Fibroblast of lung (primary cell): ENCODE results near the gene PDE4D. TPM values are rescaled to one million over a fixed set of nuclear protein-coding genes. Genes with fewer than 3 reads are reported as not detected.

ENCODE experiments used
- DNase-seq, 2 donors: peaks; one replicate each; pipeline versions ENCODE4 v3.0.0 to v3.0.0-alpha.2; 2010; ENCODE audit warnings: low read depth in 2 of 2
- H2AFZ ChIP-seq: 2 replicates; pipeline ENCODE4 v1.5.1; 2012; ENCODE audit warnings: low read length, control low read depth, inconsistent platforms
- H3K27ac ChIP-seq: 2 replicates; pipeline ENCODE4 v1.5.1; 2011; ENCODE audit warnings: low read length, control low read depth; ENCODE audit not compliant: insufficient read depth
- H3K27me3 ChIP-seq: 2 replicates; pipeline ENCODE4 v1.5.1; 2011; ENCODE audit warnings: mild to moderate bottlenecking, low read length; ENCODE audit not compliant: control insufficient read depth, insufficient read depth
- H3K36me3 ChIP-seq: 2 replicates; pipeline ENCODE4 v1.5.1; 2011; ENCODE audit warnings: low read length; ENCODE audit not compliant: control insufficient read depth, insufficient read depth
- H3K4me1 ChIP-seq: 2 replicates; pipeline ENCODE4 v1.5.1; 2011; ENCODE audit warnings: low read length; ENCODE audit not compliant: control insufficient read depth, insufficient read depth; ENCODE audit errors: extremely low read depth
- H3K4me2 ChIP-seq: 2 replicates; pipeline ENCODE4 v1.5.1; 2011; ENCODE audit warnings: low read length, control low read depth; ENCODE audit not compliant: insufficient read depth; ENCODE audit errors: extremely low read depth
- H3K4me3 ChIP-seq, 4 experiments: fragments of 200-600 bp in 1 of 4; sonication (generic) in 1 of 4; replicated peaks in 1 of 4; 2 replicates each; pipeline ENCODE4 v1.5.1; 2011 to 2016; ENCODE audit warnings: low read length in 4 of 4, low read depth in 3 of 4, mild to moderate bottlenecking in 3 of 4, control low read depth in 2 of 4, inconsistent platforms in 1 of 4, mixed read lengths in 1 of 4; ENCODE audit not compliant: insufficient read depth in 1 of 4; ENCODE audit errors: control extremely low read depth in 1 of 4
- H3K79me2 ChIP-seq: 2 replicates; pipeline ENCODE4 v1.5.1; 2012; ENCODE audit warnings: mild to moderate bottlenecking, low read length, inconsistent platforms; ENCODE audit not compliant: control insufficient read depth, insufficient read depth
- H3K9ac ChIP-seq: 2 replicates; pipeline ENCODE4 v1.5.1; 2011; ENCODE audit warnings: mild to moderate bottlenecking, low read length, control low read depth; ENCODE audit not compliant: insufficient read depth
- H3K9me3 ChIP-seq: 2 replicates; pipeline ENCODE4 v1.5.1; 2012; ENCODE audit warnings: low read depth, low read length; ENCODE audit not compliant: control insufficient read depth, insufficient read depth
- H4K20me1 ChIP-seq: 2 replicates; pipeline ENCODE4 v1.5.1; 2011; ENCODE audit warnings: low read length; ENCODE audit not compliant: control insufficient read depth, insufficient read depth; ENCODE audit errors: extremely low read depth
- EZH2 ChIP-seq: IDR thresholded peaks from 2 replicates; pipeline ENCODE4 v1.5.1; 2012; ENCODE audit warnings: low read length, control low read depth, mild to moderate bottlenecking; ENCODE audit errors: missing control alignments
- polyA plus RNA-seq, 2 donors: library from polyadenylated mRNA; depleted of rRNA in 1 of 2; stranded (reverse) in 1 of 2; unstranded in 1 of 2; fragments of >200 nt; gene quantifications; 2 replicates each; pipeline ENCODE4 v1.2.1, GENCODE V29; 2011 to 2012; ENCODE audit warnings: missing spikeins in 1 of 2
- total RNA-seq: library from RNA; depleted of rRNA; stranded (reverse); fragments of >200 nt; gene quantifications from 2 replicates; pipeline ENCODE4 v1.2.1, GENCODE V29; 2014
- TF ChIP-seq, protein P1 (sequence below), 2 donors: IDR thresholded peaks in 1 of 2; conservative IDR thresholded peaks in 1 of 2; 1 replicate in 1 of 2; 2 replicates in 1 of 2; pipeline ENCODE4 v1.5.1; 2011 to 2012; ENCODE audit warnings: low read length in 2 of 2, control low read depth in 1 of 2, inconsistent platforms in 1 of 2, low read depth in 1 of 2, mild to moderate bottlenecking in 1 of 2

PDE4D gene
- total and polyA plus RNA-seq, 2 donors (not counting 1 experiment from before 2014, with no cell fraction given) = 2.1 to 8.3 TPM

DNA sequence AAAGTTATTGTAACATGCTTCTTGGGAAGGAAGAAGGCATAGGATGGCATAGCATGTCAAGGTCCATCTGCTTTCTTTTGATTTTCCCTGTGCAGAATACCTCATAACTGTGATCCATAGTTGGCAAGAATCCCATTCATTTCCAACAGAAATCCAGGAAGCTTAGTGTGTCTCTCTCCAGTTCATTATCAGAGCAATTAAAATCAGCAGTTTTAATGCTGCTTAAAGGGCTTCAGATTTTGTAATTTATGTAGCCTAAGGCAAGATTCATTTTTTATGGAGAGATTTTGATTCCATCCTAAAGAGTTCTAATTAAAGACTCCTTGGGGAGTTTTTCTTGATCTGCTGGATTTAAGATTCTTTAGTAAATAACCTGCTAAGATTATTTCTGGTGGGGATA lies 560.1 kb downstream of the PDE4D start:
- H3K27ac ChIP-seq = no peak overlapping the region
- H3K27me3 ChIP-seq = no peaks in the 10 kb centered on the region
- no peak overlapping the region for H3K4me3 ChIP-seq
- no peak for DNase-seq
- H3K79me2 ChIP-seq = no peaks in the 10 kb centered on the region
- TF ChIP-seq EZH2 = no peak
- TF ChIP-seq, protein P1, sequence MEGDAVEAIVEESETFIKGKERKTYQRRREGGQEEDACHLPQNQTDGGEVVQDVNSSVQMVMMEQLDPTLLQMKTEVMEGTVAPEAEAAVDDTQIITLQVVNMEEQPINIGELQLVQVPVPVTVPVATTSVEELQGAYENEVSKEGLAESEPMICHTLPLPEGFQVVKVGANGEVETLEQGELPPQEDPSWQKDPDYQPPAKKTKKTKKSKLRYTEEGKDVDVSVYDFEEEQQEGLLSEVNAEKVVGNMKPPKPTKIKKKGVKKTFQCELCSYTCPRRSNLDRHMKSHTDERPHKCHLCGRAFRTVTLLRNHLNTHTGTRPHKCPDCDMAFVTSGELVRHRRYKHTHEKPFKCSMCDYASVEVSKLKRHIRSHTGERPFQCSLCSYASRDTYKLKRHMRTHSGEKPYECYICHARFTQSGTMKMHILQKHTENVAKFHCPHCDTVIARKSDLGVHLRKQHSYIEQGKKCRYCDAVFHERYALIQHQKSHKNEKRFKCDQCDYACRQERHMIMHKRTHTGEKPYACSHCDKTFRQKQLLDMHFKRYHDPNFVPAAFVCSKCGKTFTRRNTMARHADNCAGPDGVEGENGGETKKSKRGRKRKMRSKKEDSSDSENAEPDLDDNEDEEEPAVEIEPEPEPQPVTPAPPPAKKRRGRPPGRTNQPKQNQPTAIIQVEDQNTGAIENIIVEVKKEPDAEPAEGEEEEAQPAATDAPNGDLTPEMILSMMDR (conservative IDR thresholded peaks at IDR 0.05 in 1 of 2, IDR thresholded peaks at IDR 0.05 in 1 of 2; ENCODE audit: low read depth in 1 of 2, low read length in 2 of 2) = no peak
- no peaks in the 10 kb centered on the region for H3K9me3 ChIP-seq
- no peaks in the 10 kb centered on the region for H4K20me1 ChIP-seq
- H2AFZ ChIP-seq = no peak overlapping the region
- H3K4me2 ChIP-seq = no peak overlapping the region
- H3K36me3 ChIP-seq = no peaks in the 10 kb centered on the region
- H3K9ac ChIP-seq = no peak overlapping the region
- no peaks in the 10 kb centered on the region for H3K4me1 ChIP-seq

DNA sequence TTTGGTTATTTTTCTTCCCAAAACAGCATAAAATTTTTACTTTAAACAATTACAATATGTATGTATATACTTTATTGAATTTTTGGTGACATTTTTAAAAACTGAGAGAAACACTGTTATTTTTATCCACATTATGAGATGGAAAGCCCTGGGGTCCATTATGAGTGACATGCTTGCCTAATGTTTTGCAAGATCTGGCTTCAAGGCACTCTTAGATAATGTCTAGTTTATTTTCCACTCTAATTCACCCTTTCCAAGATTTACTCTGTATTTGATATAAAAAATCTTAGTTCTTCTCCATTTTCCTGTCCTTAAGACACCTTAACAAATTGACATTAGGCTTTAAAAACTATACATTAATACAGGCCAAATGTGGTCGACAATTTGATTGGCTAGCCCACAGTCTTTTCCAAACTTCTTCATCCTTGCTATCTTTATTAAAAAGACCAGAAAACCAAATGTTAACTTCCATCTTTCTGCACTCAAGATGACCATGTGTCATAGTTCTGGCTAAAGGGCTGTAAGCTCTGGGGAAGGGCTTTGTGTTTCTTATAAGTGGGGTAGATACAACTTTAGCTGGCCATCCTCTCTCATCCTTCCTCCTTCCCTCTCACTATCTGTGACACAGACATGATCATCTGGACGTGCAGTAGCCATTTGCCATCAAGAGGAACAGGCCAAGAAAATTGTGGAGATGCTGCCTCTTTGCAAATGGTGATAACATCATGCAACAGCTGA lies 561.1 kb downstream of the PDE4D start:
- Histone ChIP-seq H4K20me1 (no peaks in the 10 kb centered on the region), H3K27me3 (no peaks in the 10 kb centered on the region), H3K9ac (no peak overlapping the region), H2AFZ (no peak overlapping the region), H3K9me3 (no peaks in the 10 kb centered on the region), H3K4me2 (no peak overlapping the region), H3K27ac (no peak overlapping the region), H3K4me1 (no peaks in the 10 kb centered on the region), H3K79me2 (no peaks in the 10 kb centered on the region), H3K4me3 (no peak overlapping the region), H3K36me3 (no peaks in the 10 kb centered on the region)
- no peak for DNase-seq
- no peak for TF ChIP-seq EZH2
- TF ChIP-seq, protein P1 (conservative IDR thresholded peaks at IDR 0.05 in 1 of 2, IDR thresholded peaks at IDR 0.05 in 1 of 2; ENCODE audit: low read depth in 1 of 2, low read length in 2 of 2) = no peak

DNA sequence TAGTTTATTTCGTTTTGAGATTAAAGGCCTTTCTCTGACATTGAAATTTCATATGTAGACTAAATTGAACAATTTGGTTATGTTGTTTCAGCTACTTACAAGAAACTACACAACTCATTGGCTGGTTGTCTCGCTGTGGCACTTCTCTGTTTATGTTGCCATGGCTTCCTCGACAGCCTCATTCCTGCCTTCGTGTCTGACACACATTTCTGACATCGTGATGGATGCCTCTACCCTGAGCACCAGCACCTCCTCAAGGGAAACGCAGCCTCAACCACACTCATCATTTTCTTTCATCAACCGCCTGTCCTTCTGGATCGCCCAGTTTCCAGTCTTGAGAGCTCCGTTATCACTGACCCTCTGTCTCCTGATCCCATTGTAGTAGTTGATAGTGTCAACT lies 562.8 kb downstream of the PDE4D start:
- H3K4me2 ChIP-seq = no peak overlapping the region
- H3K9ac ChIP-seq = no peak overlapping the region
- no peaks in the 10 kb centered on the region for H4K20me1 ChIP-seq
- H3K27ac ChIP-seq = no peak overlapping the region
- TF ChIP-seq EZH2 = no peak
- TF ChIP-seq, protein P1 (conservative IDR thresholded peaks at IDR 0.05 in 1 of 2, IDR thresholded peaks at IDR 0.05 in 1 of 2; ENCODE audit: low read depth in 1 of 2, low read length in 2 of 2) = no peak
- H3K4me1 ChIP-seq = no peaks in the 10 kb centered on the region
- H3K9me3 ChIP-seq = no peaks in the 10 kb centered on the region
- H3K4me3 ChIP-seq = no peak overlapping the region
- H3K36me3 ChIP-seq = no peaks in the 10 kb centered on the region
- no peaks in the 10 kb centered on the region for H3K79me2 ChIP-seq
- H2AFZ ChIP-seq = no peak overlapping the region
- no peaks in the 10 kb centered on the region for H3K27me3 ChIP-seq
- no peak for DNase-seq
